ENCODE measurements around the gene FAM168B. TPM values are rescaled to one million over a fixed set of nuclear protein-coding genes. Genes with fewer than 3 reads are reported as not detected.

The FAM168B gene
- total RNA-seq, 2 experiments from 2014 or later, result 62.8 to 66.6 TPM

- H3K9me3 Mint-ChIP-seq, result no peaks in the 10 kb centered on the region
- CTCF ChIA-PET, result no interaction called here
- intact Hi-C loops (cut with micrococcal nuclease), result no loop called here
These were observed 49.0 kb downstream of the FAM168B start for GRCh38 chr2:131044075-131044756.

GRCh38 chr2:131043199-131044074 is 49.8 kb downstream of the FAM168B start:
- ChIA-PET CTCF (no interaction called here), POLR2A (interaction anchor here (1.0 kb wide), 1 partner anchor 14 kb away, joined by 3 read pairs; no protein-coding TSS in a partner anchor)
- DNase-seq (no peak), ATAC-seq (no peak)
- Mint-ChIP-seq H3K4me3 (no peak overlapping the region), H3K36me3 (ENCODE audit: low read depth) (peaks cover 6% of the 10 kb centered on the region), H3K27ac (no peak overlapping the region), H3K27me3 (no peaks in the 10 kb centered on the region), H3K4me1 (ENCODE audit: low read depth) (peaks cover 33% of the 10 kb centered on the region), H3K9me3 (no peaks in the 10 kb centered on the region)
- TF ChIP-seq, protein P1, sequence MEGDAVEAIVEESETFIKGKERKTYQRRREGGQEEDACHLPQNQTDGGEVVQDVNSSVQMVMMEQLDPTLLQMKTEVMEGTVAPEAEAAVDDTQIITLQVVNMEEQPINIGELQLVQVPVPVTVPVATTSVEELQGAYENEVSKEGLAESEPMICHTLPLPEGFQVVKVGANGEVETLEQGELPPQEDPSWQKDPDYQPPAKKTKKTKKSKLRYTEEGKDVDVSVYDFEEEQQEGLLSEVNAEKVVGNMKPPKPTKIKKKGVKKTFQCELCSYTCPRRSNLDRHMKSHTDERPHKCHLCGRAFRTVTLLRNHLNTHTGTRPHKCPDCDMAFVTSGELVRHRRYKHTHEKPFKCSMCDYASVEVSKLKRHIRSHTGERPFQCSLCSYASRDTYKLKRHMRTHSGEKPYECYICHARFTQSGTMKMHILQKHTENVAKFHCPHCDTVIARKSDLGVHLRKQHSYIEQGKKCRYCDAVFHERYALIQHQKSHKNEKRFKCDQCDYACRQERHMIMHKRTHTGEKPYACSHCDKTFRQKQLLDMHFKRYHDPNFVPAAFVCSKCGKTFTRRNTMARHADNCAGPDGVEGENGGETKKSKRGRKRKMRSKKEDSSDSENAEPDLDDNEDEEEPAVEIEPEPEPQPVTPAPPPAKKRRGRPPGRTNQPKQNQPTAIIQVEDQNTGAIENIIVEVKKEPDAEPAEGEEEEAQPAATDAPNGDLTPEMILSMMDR (IDR thresholded peaks at IDR 0.05), result no peak
- intact Hi-C loops (cut with micrococcal nuclease), result no loop called here

More at GRCh38 chr2:131044075-131044756, 49.0 kb downstream of the FAM168B start:
- ATAC-seq, result no peak
- peaks cover 30% of the 10 kb centered on the region for H3K4me1 Mint-ChIP-seq (ENCODE audit: low read depth)
- peaks cover 10% of the 10 kb centered on the region for H3K36me3 Mint-ChIP-seq (ENCODE audit: low read depth)
- H3K27ac Mint-ChIP-seq, result no peak overlapping the region
- no peaks in the 10 kb centered on the region for H3K27me3 Mint-ChIP-seq
- no peak for DNase-seq
- TF ChIP-seq, protein P1 (IDR thresholded peaks at IDR 0.05), result no peak
- POLR2A ChIA-PET, result interaction anchor here (1.0 kb wide), 1 partner anchor 15 kb away, joined by 3 read pairs; no protein-coding TSS in a partner anchor
- no peak overlapping the region for H3K4me3 Mint-ChIP-seq

GRCh38 chr2:131042148-131042775 is 51.0 kb downstream of the FAM168B start:
- peaks cover 1% of the 10 kb centered on the region for H3K36me3 Mint-ChIP-seq (ENCODE audit: low read depth)
- DNase-seq (peak; percentile 38), ATAC-seq (no peak)
- peaks cover 38% of the 10 kb centered on the region for H3K4me1 Mint-ChIP-seq (ENCODE audit: low read depth)
- POLR2A ChIA-PET, result interaction anchor here (3.3 kb wide), 1 partner anchor 51 kb away, joined by 13 read pairs; the partner anchor contains the start of gene FAM168B
- TF ChIP-seq, protein P1 (IDR thresholded peaks at IDR 0.05), result no peak
- no peak overlapping the region for H3K4me3 Mint-ChIP-seq
- no peaks in the 10 kb centered on the region for H3K27me3 Mint-ChIP-seq
- CTCF ChIA-PET, result interaction anchor here (0.7 to 1.8 kb wide), 4 partner anchors 11 to 244 kb away, joined by 3 to 6 read pairs (median 4); no protein-coding TSS in a partner anchor
- intact Hi-C loops (cut with micrococcal nuclease), result no loop called here
- H3K27ac Mint-ChIP-seq, result no peak overlapping the region
- no peaks in the 10 kb centered on the region for H3K9me3 Mint-ChIP-seq

- Mint-ChIP-seq H3K4me1 (ENCODE audit: low read depth) (peaks cover 38% of the 10 kb centered on the region), H3K27ac (peak overlapping the region; percentile 50), H3K4me3 (peak overlapping the region; percentile 71), H3K27me3 (no peaks in the 10 kb centered on the region), H3K9me3 (no peaks in the 10 kb centered on the region), H3K36me3 (ENCODE audit: low read depth) (peaks cover 1% of the 10 kb centered on the region)
- CTCF ChIA-PET, result interaction anchor here (0.7 to 1.8 kb wide), 9 partner anchors 11 to 244 kb away, joined by 3 to 6 read pairs (median 3); no protein-coding TSS in a partner anchor
- intact Hi-C loops (cut with micrococcal nuclease), result no loop called here
- peak; percentile 7 for ATAC-seq
- POLR2A ChIA-PET, result interaction anchor here (0.7 to 3.3 kb wide), 4 partner anchors 8 to 63 kb away, joined by 3 to 13 read pairs (median 4); partner anchors contain the start of genes FAM168B and PLEKHB2
- TF ChIP-seq, protein P1 (IDR thresholded peaks at IDR 0.05), result no peak
- DNase-seq, result no peak
These were observed 51.7 kb downstream of the FAM168B start for GRCh38 chr2:131041402-131042147.

All from activated CD8-positive, alpha-beta T cell treated with anti-CD3 and anti-CD28 coated beads for 36 hours (primary cell).